Measurements from ENCODE around the gene MED23.
A peak's percentile ranks its signal among the peaks of the same experiment; 100 is the strongest.

Gene MED23

GRCh38 chr6:131627724-131628682, at the start of gene MED23:
Gene MED23 (minus strand): TSS chr6:131628242. CDS start chr6:131628049, 193 bp downstream.
- peak; percentile 99 for TF ChIP-seq CTCF (IDR thresholded peaks at IDR 0.05; ENCODE audit: low read depth, low read length, missing control alignments)
- peak within 1 kb of the TSS; percentile 65 for H3K4me3 ChIP-seq (ENCODE audit: low read depth, low read length)
- DNase-seq (ENCODE audit: low read depth): peak; percentile 80

- H3K4me3 ChIP-seq (ENCODE audit: low read depth, low read length): no peak overlapping the region
- TF ChIP-seq CTCF (IDR thresholded peaks at IDR 0.05; ENCODE audit: low read depth, low read length, missing control alignments): no peak
- DNase-seq (ENCODE audit: low read depth): no peak
Measured at GRCh38 chr6:131673184-131673583, 45.1 kb upstream of the MED23 start.

GRCh38 chr6:131669891-131670290, 41.8 kb upstream of the MED23 start:
- no peak for DNase-seq (ENCODE audit: low read depth)
- H3K4me3 ChIP-seq (ENCODE audit: low read depth, low read length): no peak overlapping the region
- TF ChIP-seq CTCF (IDR thresholded peaks at IDR 0.05; ENCODE audit: low read depth, low read length, missing control alignments): no peak

GRCh38 chr6:131663578-131664165, 35.6 kb upstream of the MED23 start:
- no peak for DNase-seq (ENCODE audit: low read depth)
- TF ChIP-seq CTCF (IDR thresholded peaks at IDR 0.05; ENCODE audit: low read depth, low read length, missing control alignments): no peak

GRCh38 chr6:131660195-131660594, 32.2 kb upstream of the MED23 start:
- DNase-seq (ENCODE audit: low read depth): no peak
- no peak for TF ChIP-seq CTCF (IDR thresholded peaks at IDR 0.05; ENCODE audit: low read depth, low read length, missing control alignments)
- no peak overlapping the region for H3K4me3 ChIP-seq (ENCODE audit: low read depth, low read length)

More at GRCh38 chr6:131663578-131664165, 35.6 kb upstream of the MED23 start:
- no peak overlapping the region for H3K4me3 ChIP-seq (ENCODE audit: low read depth, low read length)

GRCh38 chr6:131658287-131658686, 30.2 kb upstream of the MED23 start:
- DNase-seq (ENCODE audit: low read depth): no peak
- TF ChIP-seq CTCF (IDR thresholded peaks at IDR 0.05; ENCODE audit: low read depth, low read length, missing control alignments): no peak
- H3K4me3 ChIP-seq (ENCODE audit: low read depth, low read length): no peak overlapping the region
